B cell (primary cell): ENCODE data around the gene UNC13C.

Experiments
- CTCF ChIP-seq: fragments of 200-600 bp; IDR thresholded peaks from one replicate; pipeline ENCODE4 v1.8.0; 2022; ENCODE audit warnings: antibody characterized with exemption, mild to moderate bottlenecking
- EZH2 ChIP-seq: IDR thresholded peaks from 2 replicates; pipeline ENCODE4 v1.6.1; 2012; ENCODE audit warnings: borderline replicate concordance, low read depth, mild to moderate bottlenecking, moderate library complexity, low read length; ENCODE audit not compliant: insufficient read depth, poor library complexity, severe bottlenecking

- no peak for TF ChIP-seq CTCF
- TF ChIP-seq EZH2 = no peak
These were observed 409.6 kb downstream of the UNC13C start for GRCh38 chr15:54387799-54388198.
